ENCODE data around the gene OPN4.

DNA sequence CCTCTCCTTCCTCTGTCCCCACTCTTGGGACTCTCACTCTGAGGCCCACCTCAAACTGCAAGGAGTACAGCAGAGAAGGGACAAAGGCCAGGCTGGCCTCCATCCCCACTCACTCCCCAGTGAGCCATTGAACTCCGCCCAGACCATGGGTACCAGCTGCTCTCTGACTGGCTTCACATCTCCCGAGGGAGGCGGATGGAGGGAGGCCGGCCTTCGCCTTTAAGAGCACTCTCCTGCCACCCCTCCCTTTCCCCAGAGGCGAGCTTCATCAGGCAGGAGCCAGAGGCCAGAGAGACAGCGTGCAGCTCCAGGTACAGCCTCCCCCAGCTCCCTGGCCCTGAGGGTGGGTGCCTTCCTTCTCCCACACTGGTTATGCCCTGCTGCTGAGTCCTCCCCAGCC is 12.2 kb downstream of the OPN4 start:
- TF ChIP-seq MAX (IDR thresholded peaks at IDR 0.05; ENCODE audit: low read depth, low read length) (no peak), CTCF (IDR thresholded peaks at IDR 0.05; ENCODE audit: low read depth, low read length) (no peak)
